H1 (cell line): ENCODE results near the gene ITGB4. TPM values are rescaled to one million over a fixed set of nuclear protein-coding genes. Genes with fewer than 3 reads are reported as not detected.

ENCODE experiments used
- CTCF ChIA-PET: fragments of 300-600 bp; sonication (Branson Sonifier 250); formaldehyde crosslinking; loops from one replicate; lab custom pipeline; 2021; ENCODE audit not compliant: partially characterized antibody; lab: Charles Lee
- POLR2A ChIA-PET: fragments of 300-600 bp; sonication (Branson Sonifier 250); formaldehyde crosslinking; loops from one replicate; lab custom pipeline; 2021; ENCODE audit warnings: inconsistent platforms; ENCODE audit not compliant: partially characterized antibody; lab: Charles Lee
- DNase-seq, 2 experiments: peaks; one replicate each; pipeline versions ENCODE4 v3.0.0 to v3.0.0-alpha.2; 2010 to 2022; ENCODE audit warnings: low spot score in 2 of 2, low read depth in 1 of 2, mixed read lengths in 1 of 2
- FAIRE-seq: peaks from 2 replicates; lab custom pipeline; 2011; peaks lifted over from hg19 to GRCh38; lab: Jason Lieb, UNC
- H2AFZ ChIP-seq: 2 replicates; pipeline ENCODE4 v1.8.1; 2012; ENCODE audit warnings: low read length, inconsistent platforms
- H2AK5ac ChIP-seq: 2 replicates; pipeline ENCODE4 v1.6.1; 2013; ENCODE audit warnings: low read depth, low read length
- H2BK120ac ChIP-seq: replicated peaks from 2 replicates; pipeline ENCODE3; 2013; ENCODE audit warnings: low read depth, low read length, inconsistent platforms
- H2BK12ac ChIP-seq: 2 replicates; pipeline ENCODE4 v1.6.1; 2013; ENCODE audit warnings: low read depth, low read length
- H2BK15ac ChIP-seq: 2 replicates; pipeline ENCODE4 v1.6.1; 2013; ENCODE audit warnings: low read length
- H2BK20ac ChIP-seq: 2 replicates; pipeline ENCODE4 v1.6.1; 2013; ENCODE audit warnings: low read length
- H2BK5ac ChIP-seq: 2 replicates; pipeline ENCODE4 v1.6.1; 2013; ENCODE audit warnings: low read depth, low read length
- H3K14ac ChIP-seq: 2 replicates; pipeline ENCODE4 v1.6.1; 2013; ENCODE audit warnings: inconsistent platforms; ENCODE audit not compliant: insufficient read length
- H3K18ac ChIP-seq: 2 replicates; pipeline ENCODE4 v1.6.1; 2013; ENCODE audit warnings: low read length; ENCODE audit errors: extremely low read depth
- H3K23ac ChIP-seq: 2 replicates; pipeline ENCODE4 v1.6.1; 2013; ENCODE audit warnings: inconsistent platforms; ENCODE audit not compliant: insufficient read length
- H3K23me2 ChIP-seq: 2 replicates; pipeline ENCODE4 v1.6.1; 2013; ENCODE audit warnings: low read depth, low read length
- H3K27ac ChIP-seq: 2 replicates; pipeline ENCODE4 v1.6.1; 2011; ENCODE audit warnings: low read depth, low read length, inconsistent platforms
- H3K27me3 ChIP-seq, 4 experiments: replicated peaks in 1 of 4; 1 replicate in 1 of 4; 2 replicates in 3 of 4; pipeline versions ENCODE4 v1.6.1 to v1.8.1; 2011 to 2013; ENCODE audit warnings: low read length in 3 of 4, mild to moderate bottlenecking in 3 of 4, inconsistent platforms in 2 of 4, mixed read lengths in 2 of 4, moderate library complexity in 1 of 4; ENCODE audit not compliant: control insufficient read depth in 3 of 4, insufficient read depth in 3 of 4; ENCODE audit errors: extremely low read depth in 1 of 4
- H3K36me3 ChIP-seq, 4 experiments: 2 replicates each; pipeline versions ENCODE4 v1.6.1 to v1.8.1; 2011 to 2013; ENCODE audit warnings: mild to moderate bottlenecking in 4 of 4, low read length in 3 of 4, moderate library complexity in 2 of 4, control low read depth in 1 of 4, inconsistent platforms in 1 of 4; ENCODE audit not compliant: insufficient read depth in 4 of 4, control insufficient read depth in 2 of 4
- H3K4ac ChIP-seq: replicated peaks from 2 replicates; pipeline ENCODE3; 2013; ENCODE audit warnings: low read length, low read depth, mixed read lengths, inconsistent platforms; ENCODE audit not compliant: insufficient read length
- H3K4me1 ChIP-seq, 4 experiments: replicated peaks in 1 of 4; 1 replicate in 1 of 4; 2 replicates in 3 of 4; pipeline versions ENCODE4 v1.6.1 to v1.8.1; 2011 to 2013; ENCODE audit warnings: low read length in 3 of 4, inconsistent platforms in 2 of 4, mixed read lengths in 1 of 4; ENCODE audit not compliant: insufficient read depth in 4 of 4, control insufficient read depth in 3 of 4
- H3K4me2 ChIP-seq, 2 experiments: 2 replicates each; pipeline versions ENCODE4 v1.6.1 to v1.8.1; 2011 to 2013; ENCODE audit warnings: low read depth in 2 of 2, low read length in 2 of 2, control low read depth in 1 of 2, inconsistent platforms in 1 of 2, mild to moderate bottlenecking in 1 of 2; ENCODE audit not compliant: insufficient read depth in 1 of 2
- H3K4me3 ChIP-seq, 4 experiments: fragments of 200-600, 300-600 bp in 1 of 4; sonication (generic), shearing (Covaris generic), sonication (Bioruptor Twin) in 1 of 4; 2 replicates each; pipeline versions ENCODE4 v1.5.1 to v1.8.1; 2011 to 2016; ENCODE audit warnings: low read length in 4 of 4, low read depth in 3 of 4, control low read depth in 2 of 4, inconsistent platforms in 2 of 4, mild to moderate bottlenecking in 2 of 4, mixed read lengths in 1 of 4, moderate library complexity in 1 of 4; ENCODE audit not compliant: insufficient read depth in 2 of 4; ENCODE audit errors: extremely low read depth in 1 of 4
- H3K56ac ChIP-seq: replicated peaks from 2 replicates; pipeline ENCODE3; 2013; ENCODE audit warnings: low read depth, mild to moderate bottlenecking, mixed read lengths, low read length, inconsistent platforms; ENCODE audit not compliant: insufficient read length
- H3K79me1 ChIP-seq: 2 replicates; pipeline ENCODE4 v1.6.1; 2013; ENCODE audit warnings: low read depth, low read length, control low read depth
- H3K79me2 ChIP-seq, 2 experiments: 2 replicates each; pipeline versions ENCODE4 v1.6.1 to v1.8.1; 2012 to 2013; ENCODE audit warnings: low read length in 2 of 2, mild to moderate bottlenecking in 2 of 2, inconsistent platforms in 1 of 2; ENCODE audit not compliant: insufficient read depth in 2 of 2, control insufficient read depth in 1 of 2
- H3K9ac ChIP-seq, 4 experiments: replicated peaks in 1 of 4; 1 replicate in 1 of 4; 2 replicates in 3 of 4; pipeline versions ENCODE4 v1.6.1 to v1.8.1; 2011 to 2013; ENCODE audit warnings: low read depth in 3 of 4, low read length in 3 of 4, control low read depth in 2 of 4, mild to moderate bottlenecking in 2 of 4, moderate library complexity in 2 of 4, inconsistent platforms in 1 of 4; ENCODE audit errors: extremely low read depth in 1 of 4
- H3K9me3 ChIP-seq, 2 experiments: 2 replicates each; pipeline versions ENCODE4 v1.6.1 to v1.8.1; 2012 to 2013; ENCODE audit warnings: mild to moderate bottlenecking in 2 of 2, moderate library complexity in 2 of 2, control low read depth in 1 of 2, inconsistent platforms in 1 of 2, low read depth in 1 of 2, low read length in 1 of 2, mixed read lengths in 1 of 2; ENCODE audit not compliant: insufficient read depth in 2 of 2
- H4K20me1 ChIP-seq, 2 experiments: replicated peaks in 1 of 2; 2 replicates each; pipeline versions ENCODE3 to v1.8.1; 2011 to 2013; ENCODE audit warnings: inconsistent platforms in 2 of 2, low read length in 2 of 2, mild to moderate bottlenecking in 1 of 2; ENCODE audit not compliant: insufficient read depth in 2 of 2, control insufficient read depth in 1 of 2
- H4K5ac ChIP-seq: 2 replicates; pipeline ENCODE4 v1.6.1; 2013; ENCODE audit warnings: low read length, low read depth, mixed read lengths, inconsistent platforms; ENCODE audit not compliant: insufficient read length
- H4K8ac ChIP-seq: 2 replicates; pipeline ENCODE4 v1.8.0; 2013; ENCODE audit warnings: mild to moderate bottlenecking, moderate library complexity, low read length, inconsistent platforms; ENCODE audit not compliant: insufficient read depth; ENCODE audit errors: extremely low read depth
- H4K91ac ChIP-seq: replicated peaks from 2 replicates; pipeline ENCODE3; 2013; ENCODE audit warnings: low read length, mixed read lengths, inconsistent platforms; ENCODE audit not compliant: insufficient read length
- SAP30 ChIP-seq: fragments of 300-600 bp; sonication (generic); IDR thresholded peaks from 2 replicates; pipeline ENCODE4 v1.7.1; 2012; ENCODE audit warnings: low read length, moderate library complexity, mild to moderate bottlenecking, inconsistent platforms; ENCODE audit not compliant: insufficient read depth, insufficient replicate concordance
- WGBS, 2 experiments: shearing (Covaris generic) in 1 of 2; methylation state at CpG; one replicate each; pipeline versions ENCODE4 v1.1.6 to v1.1.7; 2013 to 2015; ENCODE audit warnings: low lambda C conversion rate in 2 of 2, mixed read lengths in 2 of 2, inconsistent platforms in 1 of 2, low coverage in 1 of 2, missing lambda C conversion rate in 1 of 2; ENCODE audit not compliant: insufficient replicate concordance in 2 of 2, insufficient coverage in 1 of 2, insufficient read length in 1 of 2; ENCODE audit errors: extremely low coverage in 1 of 2, missing lambda C conversion rate in 1 of 2; 5-methylcytosine and 5-hydroxymethylcytosine counted together
- polyA plus RNA-seq, 7 experiments: library from polyadenylated mRNA; depleted of rRNA in 3 of 7; stranded (reverse) in 5 of 7; unstranded in 2 of 7; fragments of >200 nt in 5 of 7; fragments of 200-250 nt in 2 of 7; gene quantifications; 1 replicate in 5 of 7; 2 replicates in 1 of 7; 4 replicates in 1 of 7; pipeline versions ENCODE4 v1.2.1 to v1.2.3, GENCODE V29; 2011 to 2013; ENCODE audit warnings: missing spikeins in 2 of 7, mixed read lengths in 2 of 7
- total RNA-seq: library from RNA; stranded (reverse); fragmentation: NEBNext Ultra II Directional; extraction: Animal tissue kit (Norgen Biotek cat#: 25700); gene quantifications from 2 replicates; pipeline ENCODE4 v1.2.1, GENCODE V29; 2021
- TF ChIP-seq, protein P1 (sequence below): IDR thresholded peaks from 2 replicates; pipeline ENCODE4 v1.6.1; 2012; ENCODE audit warnings: inconsistent platforms

ITGB4 gene
- total and polyA plus RNA-seq, 2 of the 8 experiments (the other 6 are each of a cell fraction or from before 2014, with no cell fraction given) = 5.2 to 5.6 TPM

DNA sequence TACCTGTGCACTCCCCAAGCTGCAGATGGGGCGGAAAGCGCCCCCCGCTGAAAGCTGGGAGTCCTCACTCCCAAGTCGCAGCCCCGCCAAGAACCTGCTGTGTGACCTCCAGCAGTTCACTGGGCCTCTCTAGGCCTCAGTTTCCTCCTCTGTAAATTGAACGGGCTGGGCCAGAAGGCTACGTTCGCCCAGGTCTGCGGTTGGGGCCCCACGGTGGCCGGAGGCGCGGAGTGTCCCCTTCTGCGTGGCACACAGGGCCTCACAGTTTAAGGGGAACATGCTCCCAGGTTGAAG is 43.1 kb downstream of the ITGB4 start:
- DNase-seq (no peak), FAIRE-seq (no peak)
- H3K4me2 ChIP-seq = peak overlapping the region; percentile 26 to 79
- peaks cover 0 to 2% (median 0%) of the 10 kb centered on the region in 4 experiments; a peak in 2 of 7 replicates for H3K27me3 ChIP-seq
- H3K9ac ChIP-seq = peak overlapping the region in 1 of 4 experiments; percentile 20; a peak in 2 of 7 replicates
- no peak overlapping the region for H3K4ac ChIP-seq
- no peak overlapping the region for H2AK5ac ChIP-seq
- peak overlapping the region; percentile 54; the same call in 1 of the 2 replicates for H2AFZ ChIP-seq
- no peak overlapping the region for H4K5ac ChIP-seq
- no peaks in the 10 kb centered on the region for H3K79me1 ChIP-seq
- no peak overlapping the region for H2BK15ac ChIP-seq
- no peak overlapping the region for H2BK12ac ChIP-seq
- H4K91ac ChIP-seq = peak overlapping the region; percentile 35
- no peak for TF ChIP-seq SAP30
- TF ChIP-seq, protein P1, sequence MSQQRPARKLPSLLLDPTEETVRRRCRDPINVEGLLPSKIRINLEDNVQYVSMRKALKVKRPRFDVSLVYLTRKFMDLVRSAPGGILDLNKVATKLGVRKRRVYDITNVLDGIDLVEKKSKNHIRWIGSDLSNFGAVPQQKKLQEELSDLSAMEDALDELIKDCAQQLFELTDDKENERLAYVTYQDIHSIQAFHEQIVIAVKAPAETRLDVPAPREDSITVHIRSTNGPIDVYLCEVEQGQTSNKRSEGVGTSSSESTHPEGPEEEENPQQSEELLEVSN = peak; percentile 31; the same call in 1 of the 2 replicates
- H3K79me2 ChIP-seq = no peaks in the 10 kb centered on the region
- H3K23me2 ChIP-seq = peaks cover 3% of the 10 kb centered on the region; the same call in 1 of the 2 replicates
- ChIA-PET CTCF (interaction anchor here (0.9 to 19.5 kb wide), 20 partner anchors 12 to 163 kb away, joined by 3 to 359 read pairs (median 4); partner anchors contain the start of gene UNK), POLR2A (interaction anchor here (0.6 to 15.1 kb wide), 7 partner anchors 9 to 239 kb away, joined by 3 to 425 read pairs (median 13); partner anchors contain the start of genes LLGL2 and UNK)
- H2BK20ac ChIP-seq = no peak overlapping the region
- H2BK120ac ChIP-seq = no peak overlapping the region
- H3K14ac ChIP-seq = no peak overlapping the region
- peak overlapping the region; percentile 87; the same call in 1 of the 2 replicates for H4K8ac ChIP-seq
- peak overlapping the region; percentile 32; the same call in 1 of the 2 replicates for H3K18ac ChIP-seq
- peak overlapping the region; percentile 50 to 88 (median 62) for H3K4me3 ChIP-seq
- WGBS, 2 experiments = 10% methylated on average over 14 of the region's 14 CpGs; no CpG with 5 or more reads in 1 of the 2 experiments
- H3K4me1 ChIP-seq = peaks cover 0 to 8% (median 6%) of the 10 kb centered on the region in 4 experiments; a peak in 5 of 7 replicates
- H4K20me1 ChIP-seq = no peaks in the 10 kb centered on the region
- no peak overlapping the region for H3K23ac ChIP-seq
- H2BK5ac ChIP-seq = no peak overlapping the region
- H3K36me3 ChIP-seq = no peaks in the 10 kb centered on the region
- H3K56ac ChIP-seq = peak overlapping the region; percentile 2
- no peaks in the 10 kb centered on the region for H3K9me3 ChIP-seq
- H3K27ac ChIP-seq = no peak overlapping the region
